LNCAP (cell line): ENCODE data around the gene THSD7A.

Experiments used
- TF ChIP-seq, protein P1 (sequence below): fragments of 450-650 bp; IDR thresholded peaks from 2 replicates; pipeline ENCODE4 v1.5.1; 2017; ENCODE audit warnings: mild to moderate bottlenecking

Gene THSD7A

DNA sequence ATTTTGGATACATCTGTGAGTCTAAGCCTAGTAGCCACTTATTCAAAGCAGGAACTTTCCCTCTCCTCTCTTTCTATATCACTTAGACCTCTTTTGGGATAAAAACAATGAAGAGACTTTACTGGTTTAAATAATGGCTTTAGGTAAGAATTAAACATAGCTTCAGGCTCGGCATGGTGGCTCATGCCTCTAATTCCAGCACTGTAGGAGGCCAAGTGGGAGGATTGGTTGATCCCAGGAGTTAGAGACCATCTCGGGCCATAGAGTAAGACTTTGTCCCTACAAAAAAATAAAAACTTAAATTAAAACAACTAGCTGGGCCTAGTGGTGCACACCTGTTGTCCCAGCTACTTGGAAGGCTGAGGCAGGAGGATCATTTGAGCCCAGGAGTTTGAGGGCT, 304.3 kb downstream of the THSD7A start:
- TF ChIP-seq, protein P1, sequence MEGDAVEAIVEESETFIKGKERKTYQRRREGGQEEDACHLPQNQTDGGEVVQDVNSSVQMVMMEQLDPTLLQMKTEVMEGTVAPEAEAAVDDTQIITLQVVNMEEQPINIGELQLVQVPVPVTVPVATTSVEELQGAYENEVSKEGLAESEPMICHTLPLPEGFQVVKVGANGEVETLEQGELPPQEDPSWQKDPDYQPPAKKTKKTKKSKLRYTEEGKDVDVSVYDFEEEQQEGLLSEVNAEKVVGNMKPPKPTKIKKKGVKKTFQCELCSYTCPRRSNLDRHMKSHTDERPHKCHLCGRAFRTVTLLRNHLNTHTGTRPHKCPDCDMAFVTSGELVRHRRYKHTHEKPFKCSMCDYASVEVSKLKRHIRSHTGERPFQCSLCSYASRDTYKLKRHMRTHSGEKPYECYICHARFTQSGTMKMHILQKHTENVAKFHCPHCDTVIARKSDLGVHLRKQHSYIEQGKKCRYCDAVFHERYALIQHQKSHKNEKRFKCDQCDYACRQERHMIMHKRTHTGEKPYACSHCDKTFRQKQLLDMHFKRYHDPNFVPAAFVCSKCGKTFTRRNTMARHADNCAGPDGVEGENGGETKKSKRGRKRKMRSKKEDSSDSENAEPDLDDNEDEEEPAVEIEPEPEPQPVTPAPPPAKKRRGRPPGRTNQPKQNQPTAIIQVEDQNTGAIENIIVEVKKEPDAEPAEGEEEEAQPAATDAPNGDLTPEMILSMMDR, result no peak

DNA sequence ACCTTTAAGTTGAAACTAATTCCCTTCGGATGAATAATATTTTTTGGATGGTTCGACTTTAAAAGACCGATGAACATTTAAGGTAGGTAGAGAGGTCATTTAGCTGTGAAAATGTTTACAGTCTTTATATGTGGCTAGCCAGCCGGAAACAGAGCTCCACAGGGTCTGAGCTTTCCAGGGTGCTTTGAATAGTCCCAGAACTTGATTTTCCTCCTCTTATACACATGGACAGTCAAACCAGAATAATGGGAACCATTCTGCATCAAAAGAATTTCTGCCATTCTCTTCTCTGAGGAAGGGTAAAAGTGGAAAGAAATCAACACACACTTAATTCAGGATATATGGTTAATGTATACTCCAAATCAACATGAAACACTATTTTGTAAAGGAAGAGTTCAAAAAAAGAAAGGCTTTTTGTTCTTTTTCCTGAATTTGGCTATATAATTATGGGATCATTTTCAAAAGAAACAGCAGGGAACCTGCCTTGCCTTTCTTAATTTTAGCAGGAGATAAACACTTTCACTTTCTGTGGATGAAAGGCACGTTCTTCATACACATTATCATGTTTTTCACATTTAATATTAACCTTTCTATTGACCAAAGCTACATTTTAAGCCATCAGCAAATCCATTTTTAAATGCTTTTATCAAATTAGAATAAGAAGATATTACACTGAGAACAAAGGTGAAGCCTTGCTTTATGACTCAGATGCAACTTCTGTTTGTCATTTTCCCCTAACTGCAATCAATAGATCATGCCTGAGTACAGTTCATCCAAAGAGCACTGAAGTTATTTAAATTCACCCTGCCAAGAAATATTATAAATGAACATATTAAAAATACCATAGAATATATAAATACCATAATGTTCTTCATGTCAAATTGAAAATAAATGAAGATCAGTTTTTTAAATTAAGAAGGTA, 307.3 kb downstream of the THSD7A start:
- TF ChIP-seq, protein P1, result no peak

DNA sequence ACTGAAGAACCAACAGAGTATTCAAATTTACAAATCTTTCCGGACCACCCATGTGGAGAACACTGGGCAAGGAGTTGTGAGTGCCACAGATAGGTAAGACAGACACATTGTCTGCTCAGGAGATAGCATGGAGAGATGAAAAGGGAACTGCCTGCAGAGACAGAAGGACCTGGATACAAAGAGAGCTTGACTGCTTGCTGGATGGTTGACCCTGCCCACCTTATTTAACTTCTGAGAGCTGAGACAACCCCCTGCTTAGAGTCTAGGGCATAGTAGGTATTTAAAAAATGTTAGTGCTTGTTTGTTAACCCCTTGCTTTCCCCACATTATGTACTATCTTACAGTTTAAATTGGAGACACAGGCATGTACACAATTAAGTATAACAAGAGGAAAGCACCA, 314.1 kb downstream of the THSD7A start:
- TF ChIP-seq, protein P1, result no peak

DNA sequence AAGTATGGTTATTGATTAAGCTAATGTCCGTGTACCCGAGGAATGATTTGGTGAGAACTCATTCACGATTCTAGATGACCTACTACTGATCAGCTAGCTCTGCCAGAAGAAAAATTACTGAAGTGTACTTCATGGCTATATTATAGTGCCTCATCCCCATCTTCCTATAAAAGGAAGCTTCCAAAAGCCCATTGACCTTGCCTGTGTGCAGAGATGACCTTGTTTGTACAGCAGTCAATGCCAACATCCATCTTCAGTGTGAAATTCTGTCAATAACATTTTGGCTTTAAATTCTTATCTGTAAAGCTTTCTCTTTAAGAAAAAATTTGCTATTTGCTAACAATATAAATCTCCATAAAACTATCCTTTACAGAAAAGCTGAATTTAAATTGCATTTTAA, 315.7 kb downstream of the THSD7A start:
- TF ChIP-seq, protein P1, result no peak

DNA sequence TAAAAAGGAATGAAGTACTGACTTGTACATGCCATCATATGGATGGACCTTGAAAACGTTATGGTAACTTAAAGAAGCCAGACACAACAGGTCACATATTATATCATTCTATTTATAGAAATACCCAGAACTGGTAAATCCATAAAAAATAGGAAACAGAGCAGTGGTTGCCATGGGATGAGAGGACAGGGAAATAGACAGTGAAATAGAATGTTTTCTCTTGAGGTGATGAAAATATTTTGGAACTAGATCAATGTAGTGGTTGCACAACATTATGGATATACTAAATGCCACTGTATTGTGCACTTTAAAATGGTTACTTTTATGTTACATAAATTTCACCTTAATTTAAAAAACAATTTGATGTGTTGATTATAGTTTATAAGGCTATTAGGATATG, 318.5 kb downstream of the THSD7A start:
- TF ChIP-seq, protein P1, result no peak

DNA sequence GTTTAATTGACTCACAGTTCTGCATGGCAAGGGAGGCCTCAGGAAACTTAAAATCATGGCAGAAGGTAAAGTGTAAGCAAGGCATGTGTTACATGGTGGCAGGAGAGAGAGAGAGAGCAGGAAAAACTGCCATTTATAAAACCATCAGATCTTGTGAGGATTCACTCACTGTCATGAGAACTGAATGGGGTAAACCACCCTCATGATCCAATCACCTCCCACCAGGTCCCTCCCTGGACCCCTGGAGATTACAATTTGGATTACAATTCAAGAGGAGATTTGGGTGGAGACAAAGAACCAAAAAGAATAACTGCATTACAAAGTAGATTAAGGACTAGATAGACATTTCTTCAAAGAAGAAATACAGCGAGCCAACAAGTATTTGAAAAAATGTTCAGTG, 324.1 kb downstream of the THSD7A start:
- TF ChIP-seq, protein P1, result no peak

DNA sequence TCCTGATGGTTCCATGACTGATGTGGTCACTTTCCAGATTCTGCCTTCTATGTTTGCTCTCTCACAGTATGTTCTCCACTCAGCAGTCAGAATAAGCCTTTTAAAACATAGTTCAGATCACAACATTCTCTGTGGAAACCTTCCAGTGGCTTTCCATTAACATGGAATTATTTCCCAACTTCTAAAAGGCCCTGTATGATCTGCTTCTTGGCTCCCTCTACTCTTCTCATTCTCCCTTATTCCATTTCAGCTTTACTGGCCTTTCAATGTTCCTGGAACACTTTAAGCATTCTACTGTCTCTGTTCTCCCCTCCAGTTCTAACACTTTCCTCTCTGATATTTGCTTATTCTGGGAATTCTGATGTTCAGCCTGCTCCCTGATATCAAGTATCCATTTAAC, 325.6 kb downstream of the THSD7A start:
- TF ChIP-seq, protein P1, result no peak
